NB4 (cell line): ENCODE data around the gene KASH5.
"Not testable (repeated sequence)": the region's sequence is repeated elsewhere in the genome, so short reads cannot be mapped to it uniquely, and the experiment has no call there.

Source experiments
- CTCF ChIP-seq: IDR thresholded peaks from one replicate; pipeline ENCODE4 v1.5.1; 2012; ENCODE audit warnings: low read depth, low read length
- POLR2A ChIP-seq: IDR thresholded peaks from 2 replicates; pipeline ENCODE4 v1.6.1; 2011; ENCODE audit warnings: mild to moderate bottlenecking; ENCODE audit not compliant: insufficient read length; ENCODE audit errors: extremely low read depth

GRCh38 chr19:49373174-49373573 is 14.9 kb upstream of the KASH5 start:
- not testable (repeated sequence) for TF ChIP-seq CTCF, POLR2A
